GM23248 (cell line): Measurements from ENCODE around the gene LDLRAD3.

ENCODE experiments used
- EZH2 ChIP-seq: fragments of 200-600 bp; sonication (generic); IDR thresholded peaks from 2 replicates; pipeline ENCODE4 v1.6.1; 2018; ENCODE audit warnings: antibody characterized with exemption, mild to moderate bottlenecking; ENCODE audit not compliant: insufficient read depth, poor library complexity, severe bottlenecking
- EZH2phosphoT487 ChIP-seq: fragments of 200-600 bp; sonication (generic); IDR thresholded peaks from 2 replicates; pipeline ENCODE4 v1.6.1; 2018; ENCODE audit warnings: antibody characterized with exemption, moderate library complexity, mild to moderate bottlenecking, low read depth; ENCODE audit not compliant: insufficient read depth

- TF ChIP-seq EZH2phosphoT487 (no peak), EZH2 (no peak)
These were observed 134.2 kb downstream of the LDLRAD3 start for GRCh38 chr11:36077886-36078685.
